Fibroblast of the aortic adventitia (primary cell): Measurements from ENCODE around the gene SDCBP2. TPM values are rescaled to one million over a fixed set of nuclear protein-coding genes. Genes with fewer than 3 reads are reported as not detected.

Experiments used
- DNase-seq: peaks from one replicate; pipeline ENCODE4 v3.0.0-alpha.2; 2010; ENCODE audit warnings: low read depth
- H3K4me3 ChIP-seq: 2 replicates; pipeline ENCODE4 v1.5.1; 2011; ENCODE audit warnings: low read depth, mild to moderate bottlenecking, control low read depth, low read length, moderate library complexity
- total RNA-seq: library from RNA; depleted of rRNA; stranded (reverse); fragments of >200 nt; gene quantifications from 2 replicates; pipeline ENCODE4 v1.2.3, GENCODE V29; 2012; ENCODE audit warnings: low replicate concordance
- TF ChIP-seq, protein P1 (sequence below): IDR thresholded peaks from 2 replicates; pipeline ENCODE4 v1.5.1; 2011; ENCODE audit warnings: mild to moderate bottlenecking, low read length, control low read depth, inconsistent platforms; ENCODE audit not compliant: insufficient read depth

SDCBP2 gene
- total RNA-seq, 1 donor: 1.4 TPM

DNA sequence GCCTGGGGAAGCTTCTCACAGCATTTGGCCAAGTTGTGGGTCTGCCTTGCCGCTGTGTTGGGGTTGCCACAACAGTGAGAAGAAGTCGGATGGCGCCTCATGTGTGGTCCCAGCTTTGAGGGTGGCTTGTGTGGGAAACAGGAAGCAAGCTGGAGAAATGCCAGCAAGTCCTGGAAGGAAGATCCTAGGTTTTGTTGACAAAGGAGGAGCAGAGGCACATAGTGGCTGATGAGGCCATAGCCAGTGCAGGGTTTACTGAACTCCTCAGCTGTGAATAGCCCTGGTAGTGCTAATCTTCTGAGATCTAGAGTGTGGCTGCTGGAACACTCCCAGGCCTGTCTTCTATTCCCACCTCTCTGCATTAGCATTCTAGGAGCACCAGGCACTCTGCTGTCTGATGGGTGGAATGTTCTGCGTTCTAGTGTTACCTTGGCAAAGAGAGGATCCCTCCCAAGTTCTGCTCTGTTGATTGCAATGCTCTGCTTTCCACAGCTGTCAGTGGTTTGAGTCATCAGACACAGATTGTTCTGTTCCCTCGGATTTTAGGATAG lies 37.7 kb downstream of the SDCBP2 start:
- TF ChIP-seq, protein P1, sequence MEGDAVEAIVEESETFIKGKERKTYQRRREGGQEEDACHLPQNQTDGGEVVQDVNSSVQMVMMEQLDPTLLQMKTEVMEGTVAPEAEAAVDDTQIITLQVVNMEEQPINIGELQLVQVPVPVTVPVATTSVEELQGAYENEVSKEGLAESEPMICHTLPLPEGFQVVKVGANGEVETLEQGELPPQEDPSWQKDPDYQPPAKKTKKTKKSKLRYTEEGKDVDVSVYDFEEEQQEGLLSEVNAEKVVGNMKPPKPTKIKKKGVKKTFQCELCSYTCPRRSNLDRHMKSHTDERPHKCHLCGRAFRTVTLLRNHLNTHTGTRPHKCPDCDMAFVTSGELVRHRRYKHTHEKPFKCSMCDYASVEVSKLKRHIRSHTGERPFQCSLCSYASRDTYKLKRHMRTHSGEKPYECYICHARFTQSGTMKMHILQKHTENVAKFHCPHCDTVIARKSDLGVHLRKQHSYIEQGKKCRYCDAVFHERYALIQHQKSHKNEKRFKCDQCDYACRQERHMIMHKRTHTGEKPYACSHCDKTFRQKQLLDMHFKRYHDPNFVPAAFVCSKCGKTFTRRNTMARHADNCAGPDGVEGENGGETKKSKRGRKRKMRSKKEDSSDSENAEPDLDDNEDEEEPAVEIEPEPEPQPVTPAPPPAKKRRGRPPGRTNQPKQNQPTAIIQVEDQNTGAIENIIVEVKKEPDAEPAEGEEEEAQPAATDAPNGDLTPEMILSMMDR: no peak
- peak; percentile 13 for DNase-seq
- H3K4me3 ChIP-seq: no peak overlapping the region

- no peak for DNase-seq
- TF ChIP-seq, protein P1: no peak
- no peak overlapping the region for H3K4me3 ChIP-seq
These were observed 41.0 kb downstream of the SDCBP2 start for GRCh38 chr20:1287787-1288569.

DNA sequence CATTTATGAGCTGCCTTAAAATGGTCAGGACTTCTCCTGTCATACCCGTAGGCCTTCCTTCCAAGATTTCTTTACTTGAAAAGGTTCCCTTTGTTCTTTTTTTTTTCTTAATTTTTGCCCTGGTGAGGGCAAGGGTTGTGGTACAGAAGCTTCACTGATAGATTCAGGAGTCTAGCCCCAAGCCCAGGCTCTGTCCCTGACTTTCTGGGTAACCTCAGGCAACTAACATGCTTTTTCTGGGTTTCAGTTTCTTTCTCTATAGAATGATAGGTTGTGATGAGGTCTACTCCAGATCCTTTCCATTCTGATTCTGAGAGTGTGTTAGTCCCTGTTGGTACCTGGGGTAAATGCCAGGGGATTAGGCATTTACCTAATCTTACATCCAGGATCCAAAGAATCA lies 41.6 kb downstream of the SDCBP2 start:
- no peak overlapping the region for H3K4me3 ChIP-seq
- TF ChIP-seq, protein P1: no peak
- no peak for DNase-seq

GRCh38 chr20:1286267-1287024 lies 42.5 kb downstream of the SDCBP2 start:
- TF ChIP-seq, protein P1: no peak
- DNase-seq: no peak
- no peak overlapping the region for H3K4me3 ChIP-seq

DNA sequence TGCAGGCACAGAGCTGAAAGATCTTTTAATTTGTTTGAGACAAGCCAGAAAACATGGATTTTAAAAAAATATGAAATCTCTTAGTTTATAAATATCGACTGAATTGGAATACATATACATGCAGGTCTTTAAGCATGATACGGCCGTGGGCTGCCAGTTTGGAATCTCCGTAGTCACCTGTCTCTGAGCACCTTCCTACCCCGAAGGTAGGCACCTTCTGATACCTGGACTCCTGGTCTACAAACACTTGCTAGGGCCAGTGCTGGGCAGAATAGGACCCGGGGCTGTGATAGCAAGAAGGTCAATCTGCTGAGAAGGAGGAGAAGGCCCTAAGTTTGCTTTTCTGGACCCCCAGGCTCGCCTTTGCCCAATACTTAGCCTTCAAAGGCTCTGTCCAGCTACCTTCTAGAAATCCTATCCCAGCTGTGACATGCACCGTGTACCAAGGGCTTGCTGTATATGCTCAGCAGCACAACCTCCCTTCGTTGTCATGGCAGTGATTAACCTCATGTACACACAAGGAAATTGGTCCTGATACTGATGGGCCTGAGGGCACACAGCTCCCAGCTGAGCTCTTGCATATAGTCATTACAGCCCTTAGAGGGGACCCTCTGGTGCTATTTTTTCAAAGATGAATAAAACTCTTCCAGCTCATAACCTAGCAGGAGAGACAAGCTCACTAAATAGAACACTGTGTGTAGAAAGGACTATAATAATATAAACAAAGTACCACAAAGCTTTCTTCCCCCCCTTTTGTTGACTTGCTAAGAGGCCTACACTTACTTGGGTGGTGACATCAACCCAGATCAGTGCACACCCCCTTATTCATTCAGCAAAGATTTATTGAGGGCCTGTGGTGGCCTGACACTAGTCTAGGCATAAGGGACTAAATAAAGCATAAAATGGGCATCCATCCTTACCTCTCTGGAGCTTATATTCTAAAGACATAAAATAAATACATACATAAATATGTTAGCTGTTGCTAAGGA lies 45.1 kb downstream of the SDCBP2 start:
- DNase-seq: no peak
- no peak overlapping the region for H3K4me3 ChIP-seq
- TF ChIP-seq, protein P1: no peak

DNA sequence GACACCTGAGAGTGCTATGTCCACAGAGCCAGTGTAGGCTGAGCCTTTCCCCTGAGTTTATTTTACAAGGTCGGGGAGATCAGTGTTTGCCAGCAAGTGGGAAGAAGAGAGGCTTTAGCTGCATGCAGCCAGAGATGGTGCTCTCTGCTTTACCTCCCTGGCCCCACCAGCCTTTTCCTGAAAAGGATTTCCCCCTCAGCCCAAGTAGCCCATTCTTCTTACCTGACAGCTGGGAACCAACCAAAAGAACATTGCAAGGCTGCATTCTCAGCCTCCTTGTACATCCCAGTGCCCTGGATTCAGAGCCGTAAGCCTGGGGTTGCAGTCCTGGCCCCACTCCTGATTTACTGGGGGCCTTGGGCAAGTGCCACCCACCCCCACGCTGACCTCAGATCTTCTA lies 46.0 kb downstream of the SDCBP2 start:
- DNase-seq: no peak
- no peak overlapping the region for H3K4me3 ChIP-seq
- TF ChIP-seq, protein P1: no peak
